ENCODE results near the gene RAB31. TPM values are rescaled to one million over a fixed set of nuclear protein-coding genes. Genes with fewer than 3 reads are reported as not detected.
"Not testable (repeated sequence)": the region's sequence is repeated elsewhere in the genome, so short reads cannot be mapped to it uniquely, and the experiment has no call there.

RAB31 gene
- total RNA-seq, 1 donor from 2014 or later = 80.7 TPM

DNA sequence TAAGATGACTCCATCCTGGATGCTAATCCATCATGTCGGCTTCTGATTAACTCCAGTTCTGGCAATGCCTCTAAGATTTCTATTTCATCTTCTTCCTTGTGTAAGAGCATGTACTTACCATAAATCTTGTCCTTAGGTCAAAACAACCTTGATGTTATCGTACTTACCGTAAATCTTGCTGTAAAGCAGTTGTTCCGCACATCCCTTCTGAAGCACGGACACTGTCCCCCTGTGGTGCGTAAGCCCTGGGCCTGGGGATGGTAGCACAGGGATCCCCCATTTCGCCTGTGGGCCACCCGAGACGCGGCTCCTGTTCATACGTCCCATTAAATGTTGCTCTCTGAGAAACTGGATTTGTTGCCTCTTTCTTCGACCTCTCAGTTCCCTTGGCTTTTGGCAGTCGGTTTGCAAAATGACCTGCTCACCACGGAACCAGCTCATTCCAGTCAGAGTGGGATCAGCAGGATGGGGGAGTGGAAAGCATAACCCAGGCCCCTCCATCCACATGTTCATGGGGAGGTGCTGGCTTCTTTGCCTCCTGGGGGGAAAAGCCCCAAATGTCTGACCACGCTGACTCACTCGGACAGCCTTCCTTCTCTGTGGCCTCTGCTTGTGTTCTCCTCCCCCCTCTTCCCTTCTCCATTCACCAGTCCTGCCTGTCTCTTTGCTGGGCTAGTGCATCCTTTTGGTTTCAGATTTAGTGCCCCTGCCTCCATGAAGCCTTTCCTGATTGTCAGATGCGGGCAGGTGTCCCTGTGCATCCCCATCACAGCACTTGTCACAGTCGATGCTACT is 49.9 kb downstream of the RAB31 start:
- no peak for DNase-seq (ENCODE audit: low spot score)

DNA sequence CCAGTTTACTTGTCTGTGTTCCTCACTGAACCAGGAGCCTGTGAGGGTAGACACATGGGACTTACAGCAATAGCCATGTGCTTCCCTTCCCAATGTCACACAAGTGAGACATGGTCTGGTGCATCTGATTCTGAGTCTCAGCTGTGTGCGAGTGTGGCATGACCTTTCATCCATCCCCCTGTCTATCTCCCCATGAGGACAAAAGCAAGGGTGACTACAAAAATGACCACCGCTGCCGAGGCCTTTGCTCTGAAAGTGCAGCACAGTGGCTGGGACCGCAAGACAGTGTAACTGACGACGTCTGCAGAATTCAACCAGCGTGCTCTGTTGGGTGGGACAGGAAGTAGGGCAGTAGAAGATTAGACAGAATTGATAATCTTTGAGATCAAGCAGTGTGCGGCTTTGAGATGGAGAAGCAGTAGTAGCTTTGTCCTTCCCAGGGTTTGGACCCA is 50.5 kb downstream of the RAB31 start:
- DNase-seq (ENCODE audit: low spot score) = no peak

DNA sequence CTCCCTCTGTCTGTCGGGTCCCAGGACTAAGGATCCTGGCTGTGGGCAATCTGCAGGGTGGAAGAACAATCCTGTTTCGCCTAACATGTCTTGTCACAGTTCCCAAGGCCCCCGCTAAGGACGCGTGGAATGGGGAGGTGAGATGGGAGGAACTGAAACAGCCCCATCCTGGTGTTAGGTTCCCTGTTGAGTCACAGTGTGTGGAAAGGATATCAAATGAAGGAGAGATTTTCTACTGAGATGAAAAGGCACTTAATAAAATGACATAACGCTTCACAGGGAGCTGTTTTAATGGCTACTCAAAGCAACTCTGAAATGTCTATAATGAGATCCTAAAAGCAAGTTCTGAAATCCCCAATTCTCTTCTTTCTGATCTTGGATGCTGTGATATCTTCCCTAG is 52.5 kb downstream of the RAB31 start:
- DNase-seq (ENCODE audit: low spot score) = no peak

DNA sequence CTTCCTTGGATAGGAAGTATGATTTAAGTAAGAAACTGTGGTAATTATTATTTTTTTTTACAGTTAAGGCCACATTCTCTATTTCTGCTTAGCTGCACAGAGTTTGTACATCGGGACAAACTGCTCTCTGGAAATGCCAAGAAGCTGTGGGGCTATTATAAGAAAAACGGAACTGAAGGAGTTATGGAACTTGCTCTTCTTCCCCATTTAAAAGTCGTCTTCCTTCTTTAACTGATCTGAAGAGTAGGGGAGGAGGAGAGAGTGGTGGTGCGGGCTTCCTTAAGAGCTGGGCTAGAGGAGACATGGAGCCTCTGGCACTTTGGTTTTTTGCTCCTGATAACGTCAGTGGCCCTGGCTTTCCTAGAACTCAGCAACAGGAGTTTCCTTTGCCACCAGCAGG is 54.4 kb downstream of the RAB31 start:
- no peak for DNase-seq (ENCODE audit: low spot score)

DNA sequence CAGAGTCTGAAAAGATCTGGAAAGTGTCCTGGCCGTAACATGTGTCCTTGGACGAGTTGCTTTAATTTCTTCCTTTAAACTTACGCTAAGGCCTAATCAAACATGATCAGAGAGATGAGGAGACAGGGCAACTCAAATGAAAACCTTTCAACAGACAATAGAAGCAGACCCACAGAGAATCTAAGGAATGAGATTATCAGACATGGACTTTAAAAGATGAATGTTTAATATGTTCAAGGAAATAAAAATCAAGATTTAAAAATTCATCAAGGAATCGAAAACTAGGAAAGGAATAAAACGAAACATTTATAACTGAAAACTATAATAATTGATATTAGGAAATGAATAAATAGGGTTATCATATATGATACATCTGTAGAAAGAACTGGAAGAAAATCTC is 55.1 kb downstream of the RAB31 start:
- DNase-seq (ENCODE audit: low spot score) = no peak

DNA sequence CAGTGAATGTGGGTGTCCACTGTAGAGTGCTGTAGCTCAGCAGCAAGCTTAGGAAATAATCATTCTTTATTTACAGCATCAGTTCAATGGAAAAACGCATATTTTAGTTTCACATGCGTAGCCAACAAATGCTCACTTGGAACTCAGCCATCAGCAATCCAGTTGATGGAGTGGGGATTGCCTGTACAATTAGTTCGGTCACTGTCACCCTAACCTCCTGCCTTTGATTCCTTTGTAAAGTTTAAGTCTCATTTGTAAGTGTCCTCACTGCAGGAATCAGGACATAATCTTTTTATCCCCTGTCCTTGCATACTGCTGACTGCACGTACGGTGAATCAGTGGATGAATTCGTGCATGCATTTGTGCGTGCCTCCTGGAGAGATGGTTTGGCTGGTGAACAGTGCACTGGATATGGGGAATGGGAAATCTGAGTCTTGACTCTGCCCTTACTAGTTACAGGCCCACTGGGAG is 55.9 kb downstream of the RAB31 start:
- no peak for DNase-seq (ENCODE audit: low spot score)

DNA sequence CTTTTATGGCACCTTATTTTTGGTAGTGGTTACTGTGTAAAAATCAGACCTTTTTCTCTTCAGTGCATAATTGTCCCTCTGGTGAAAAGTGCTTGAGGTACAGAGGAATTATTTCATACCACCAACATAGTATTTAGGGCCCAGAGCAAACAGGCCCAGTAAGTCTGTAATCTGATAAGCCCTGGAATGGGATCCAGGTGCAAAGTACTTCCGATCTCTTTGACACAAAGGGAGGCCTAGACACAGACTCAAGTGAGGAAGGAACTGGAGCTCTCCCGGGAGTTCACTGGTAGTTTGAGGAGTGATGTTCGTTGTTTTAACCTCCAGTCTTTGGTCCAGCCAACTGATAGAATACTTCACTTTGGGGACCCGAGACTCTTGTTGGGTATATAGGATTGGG is 57.4 kb downstream of the RAB31 start:
- no peak for DNase-seq (ENCODE audit: low spot score)

DNA sequence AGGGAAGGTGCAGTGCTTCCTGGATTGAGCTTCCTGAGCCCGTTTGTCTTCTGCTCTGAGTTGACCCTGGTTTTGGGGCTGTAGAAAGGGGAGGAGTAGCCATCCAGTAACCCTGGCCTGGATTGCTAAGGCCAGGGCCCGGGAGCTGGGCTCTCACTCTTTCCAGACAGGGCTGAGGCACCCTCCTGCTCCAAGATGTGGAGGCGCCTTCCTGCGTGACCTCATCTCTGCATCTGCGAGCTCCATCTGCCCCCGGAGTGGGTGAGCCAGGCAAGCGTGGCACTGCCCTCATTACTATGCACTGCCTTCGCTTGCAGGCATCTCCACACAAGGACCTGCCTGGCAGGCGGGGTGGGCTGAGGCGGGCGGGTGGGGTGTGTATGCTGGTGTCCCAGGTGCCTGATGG is 58.0 kb downstream of the RAB31 start:
- no peak for DNase-seq (ENCODE audit: low spot score)

DNA sequence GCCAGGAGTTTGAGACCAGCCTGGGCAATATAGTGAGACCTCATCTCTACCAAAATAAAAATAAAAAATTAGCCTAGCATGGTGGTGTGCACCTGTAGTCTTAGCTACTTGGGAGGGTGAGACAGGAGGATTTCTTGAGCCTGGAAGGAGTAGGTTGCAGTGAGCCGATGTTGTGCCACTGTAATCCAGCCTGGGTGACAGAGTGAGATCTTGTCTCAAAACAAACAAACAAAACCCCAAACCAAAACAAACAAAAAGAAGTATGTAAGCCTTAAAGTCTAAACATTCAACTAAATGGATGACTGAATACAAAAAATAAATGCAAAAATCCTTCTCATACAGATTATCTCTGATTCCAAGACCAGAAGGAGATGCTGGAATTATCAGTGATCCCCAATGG is 58.6 kb downstream of the RAB31 start:
- DNase-seq (ENCODE audit: low spot score) = no peak

DNA sequence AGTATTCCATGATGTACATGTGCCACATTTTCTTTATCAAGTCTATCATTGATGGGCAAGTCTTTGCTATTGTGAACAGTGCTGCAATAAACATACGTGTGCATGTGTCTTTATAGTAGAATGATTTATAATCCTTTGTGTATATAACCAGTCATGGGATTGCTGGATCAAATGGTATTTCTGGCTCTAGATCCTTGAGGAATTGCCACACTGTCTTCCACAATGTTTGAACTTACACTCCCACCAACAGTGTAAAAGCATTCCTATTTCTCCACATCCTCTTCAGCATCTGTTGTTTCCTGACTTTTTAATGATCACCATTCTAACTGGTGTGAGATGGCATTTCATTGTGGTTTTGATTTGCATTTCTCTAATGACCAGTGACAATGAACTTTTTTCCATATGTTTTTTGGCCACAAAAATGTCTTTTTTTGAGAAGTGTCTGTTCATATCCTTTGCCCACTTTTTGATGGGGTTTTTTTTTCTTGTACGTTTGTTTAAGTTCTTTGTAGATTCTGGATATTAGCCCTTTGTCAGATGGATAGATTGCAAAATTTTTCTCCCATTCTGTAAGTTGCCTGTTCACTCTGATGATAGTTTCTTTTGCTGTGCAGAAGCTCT is 60.1 kb downstream of the RAB31 start:
- DNase-seq (ENCODE audit: low spot score) = not testable (repeated sequence)

DNA sequence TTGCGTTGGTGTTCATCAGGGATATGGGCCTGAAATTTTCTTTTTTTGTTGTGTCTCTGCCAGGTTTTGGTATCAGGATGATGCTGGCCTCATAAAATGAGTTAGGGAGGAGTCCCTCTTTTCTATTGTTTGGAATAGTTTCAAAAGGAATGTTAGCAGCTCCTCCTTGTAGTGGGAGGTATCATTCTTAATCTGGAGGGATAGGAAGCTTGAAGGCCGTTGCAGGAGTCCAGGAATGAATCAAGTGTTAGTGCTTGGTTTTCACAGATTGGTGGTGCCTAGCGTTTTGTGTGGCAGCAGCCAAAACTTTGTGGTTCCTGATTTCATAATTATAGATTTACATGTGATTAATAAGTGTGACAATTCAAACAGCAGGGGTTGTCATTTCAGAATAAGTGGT is 62.0 kb downstream of the RAB31 start:
- not testable (repeated sequence) for DNase-seq (ENCODE audit: low spot score)

DNA sequence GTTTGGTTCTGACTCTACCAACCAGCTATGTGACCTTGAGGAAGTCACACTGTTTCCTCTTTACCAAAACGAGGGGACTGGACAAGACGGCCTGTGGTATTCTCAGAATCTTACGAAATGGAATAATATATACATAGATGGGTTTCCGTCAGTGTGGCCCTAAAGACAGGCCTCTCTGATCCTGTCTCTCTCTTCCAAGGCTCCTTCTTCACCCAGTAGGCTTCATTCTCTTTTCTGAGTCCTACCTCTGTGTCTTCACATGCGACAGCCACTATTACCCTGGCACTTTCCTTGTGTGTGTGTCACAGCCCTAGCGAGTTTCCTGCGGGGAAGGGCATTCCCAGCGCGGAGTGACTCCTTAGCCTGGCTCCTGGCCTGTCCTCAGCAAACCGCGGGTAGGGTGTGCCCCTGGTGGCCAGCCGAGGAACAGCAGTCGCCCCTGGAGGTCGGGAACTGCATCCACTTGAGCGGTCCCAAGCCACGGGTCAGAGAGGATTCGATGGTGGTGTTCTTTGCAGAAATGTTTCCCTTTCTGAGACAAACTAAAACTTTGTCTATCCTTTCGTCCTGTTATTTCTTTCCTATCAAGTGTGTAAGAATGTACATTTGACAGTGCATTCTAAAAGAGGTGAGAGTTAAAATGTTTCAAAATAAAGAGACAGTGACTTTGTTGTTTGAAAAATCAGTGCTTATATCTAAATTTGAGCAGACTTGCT is 63.3 kb downstream of the RAB31 start:
- DNase-seq (ENCODE audit: low spot score) = no peak

DNA sequence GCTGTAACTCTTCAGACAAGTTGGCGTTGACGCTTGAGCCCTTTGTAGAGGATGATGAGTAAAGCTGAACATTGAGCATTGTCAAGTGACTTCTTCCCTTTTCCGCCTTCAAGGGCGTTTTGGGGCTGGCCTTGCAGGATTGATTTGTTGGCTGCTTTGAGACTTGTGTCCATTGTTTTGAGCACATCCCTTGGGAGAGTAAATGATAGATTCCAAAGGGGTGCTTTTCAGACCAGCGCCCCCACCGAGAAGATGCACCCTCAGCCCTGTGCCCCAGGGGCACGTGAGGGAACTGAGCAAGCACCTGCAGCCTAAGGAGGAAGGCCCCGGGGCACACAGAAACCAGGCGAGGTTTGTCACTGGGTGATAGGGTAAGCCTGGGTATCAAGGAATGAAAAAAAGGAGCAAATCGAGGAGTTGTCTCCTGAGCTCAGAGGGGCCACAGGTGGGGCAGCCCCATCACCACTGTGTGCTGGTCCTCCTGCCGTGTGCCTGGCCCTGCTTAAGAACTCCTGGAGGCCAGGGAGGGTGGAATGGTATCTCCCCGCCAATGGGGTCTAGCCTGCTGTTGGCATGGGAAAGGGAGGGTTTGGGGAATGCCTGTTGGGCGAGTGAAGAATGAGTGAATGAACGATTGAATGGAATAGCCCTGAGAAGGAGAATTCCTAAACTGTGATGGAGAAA is 64.0 kb downstream of the RAB31 start:
- DNase-seq (ENCODE audit: low spot score) = no peak

DNA sequence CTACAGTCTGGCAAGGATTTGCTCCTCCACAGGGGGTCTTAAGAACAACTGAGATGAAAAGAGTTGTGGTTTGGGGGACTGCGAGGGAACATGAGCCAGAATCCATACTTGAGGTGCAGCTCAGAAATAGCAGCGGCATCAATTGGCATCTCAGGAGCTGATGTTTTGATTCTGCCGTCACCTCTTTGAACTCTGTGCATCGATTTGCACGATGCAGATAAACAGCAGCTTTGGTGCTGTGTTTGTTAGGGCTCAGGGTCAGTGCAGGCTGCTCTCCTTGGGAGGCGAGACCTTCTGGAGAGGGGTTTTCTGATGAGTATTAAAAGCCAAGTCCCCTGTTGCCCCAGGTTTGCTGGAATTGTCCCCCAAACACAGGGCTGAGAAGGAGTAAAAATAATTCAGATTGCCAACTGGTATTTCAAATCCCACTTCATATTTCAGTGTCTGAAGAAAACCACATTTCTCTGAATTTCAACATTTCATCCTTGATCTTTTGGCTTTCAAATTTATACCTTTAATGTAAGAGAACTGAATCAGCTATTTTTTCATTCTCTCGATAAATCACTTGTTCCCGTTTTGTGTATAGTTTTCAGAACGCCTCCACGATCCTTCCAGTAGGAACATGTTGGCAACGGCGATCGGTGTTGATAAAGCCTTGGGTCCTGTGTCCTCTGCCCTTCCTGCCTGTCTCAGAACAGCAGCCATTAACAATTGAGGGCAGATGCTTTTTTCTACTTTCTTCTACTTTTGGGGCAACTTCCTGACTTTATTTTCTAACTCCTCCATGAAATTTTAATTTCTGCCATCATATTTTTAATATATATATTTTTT is 65.0 kb downstream of the RAB31 start:
- DNase-seq (ENCODE audit: low spot score) = no peak

DNA sequence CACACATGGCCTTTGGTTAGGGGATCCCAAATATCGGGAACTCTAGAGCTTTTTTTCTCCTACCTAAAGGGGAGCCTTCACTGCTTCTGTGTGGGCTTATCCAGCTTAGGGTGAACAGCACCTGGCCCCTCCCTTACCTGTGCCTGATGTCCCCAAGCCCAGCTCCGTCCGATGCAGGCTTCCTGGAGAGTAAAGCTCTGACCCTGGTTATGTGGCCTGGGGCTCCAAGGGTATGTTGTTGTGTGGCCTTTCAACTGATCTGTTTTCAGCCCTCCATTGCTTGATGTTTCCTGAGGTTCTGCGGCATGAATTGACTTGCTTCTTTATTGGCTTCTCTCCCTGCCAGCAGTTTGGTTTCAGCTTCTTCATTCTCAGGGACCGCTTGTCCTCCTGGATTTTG is 66.0 kb downstream of the RAB31 start:
- no peak for DNase-seq (ENCODE audit: low spot score)

DNA sequence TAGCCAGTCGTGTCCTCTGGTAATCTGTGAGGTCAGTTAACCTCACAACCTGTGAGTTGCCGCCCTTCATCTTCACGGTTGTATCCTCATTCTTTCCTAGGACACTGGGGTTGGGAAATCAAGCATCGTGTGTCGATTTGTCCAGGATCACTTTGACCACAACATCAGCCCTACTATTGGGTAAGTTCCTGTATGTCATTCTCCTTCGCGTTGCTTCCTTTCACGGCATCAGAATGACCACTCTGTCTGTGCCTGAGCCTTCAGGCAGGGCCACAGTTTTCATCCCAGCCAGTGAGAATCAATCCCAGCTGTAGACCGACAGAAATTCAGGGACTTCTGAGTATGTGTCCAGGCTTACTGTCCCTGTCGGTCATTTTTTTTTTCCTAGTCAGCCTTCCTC is 67.1 kb downstream of the RAB31 start:
- DNase-seq (ENCODE audit: low spot score) = no peak

DNA sequence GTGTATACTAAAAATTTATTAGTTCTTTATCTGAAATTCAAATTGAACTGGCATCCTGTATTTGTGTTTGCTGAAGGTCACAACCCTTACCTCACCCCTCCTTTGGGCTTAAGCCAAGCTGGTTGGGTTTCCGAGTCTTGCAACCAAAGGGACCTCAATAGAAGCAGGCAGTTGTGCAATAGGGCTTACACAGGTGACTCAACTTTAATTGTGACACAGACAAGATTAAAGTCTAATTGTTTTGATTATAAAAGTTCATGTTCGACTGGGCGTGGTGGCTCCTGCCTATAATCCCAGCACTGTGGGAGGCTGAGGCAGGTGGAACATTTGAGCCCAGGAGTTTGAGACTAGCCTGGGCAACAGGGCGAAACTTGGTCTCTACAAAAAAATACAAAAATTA is 71.5 kb downstream of the RAB31 start:
- no peak for DNase-seq (ENCODE audit: low spot score)

DNA sequence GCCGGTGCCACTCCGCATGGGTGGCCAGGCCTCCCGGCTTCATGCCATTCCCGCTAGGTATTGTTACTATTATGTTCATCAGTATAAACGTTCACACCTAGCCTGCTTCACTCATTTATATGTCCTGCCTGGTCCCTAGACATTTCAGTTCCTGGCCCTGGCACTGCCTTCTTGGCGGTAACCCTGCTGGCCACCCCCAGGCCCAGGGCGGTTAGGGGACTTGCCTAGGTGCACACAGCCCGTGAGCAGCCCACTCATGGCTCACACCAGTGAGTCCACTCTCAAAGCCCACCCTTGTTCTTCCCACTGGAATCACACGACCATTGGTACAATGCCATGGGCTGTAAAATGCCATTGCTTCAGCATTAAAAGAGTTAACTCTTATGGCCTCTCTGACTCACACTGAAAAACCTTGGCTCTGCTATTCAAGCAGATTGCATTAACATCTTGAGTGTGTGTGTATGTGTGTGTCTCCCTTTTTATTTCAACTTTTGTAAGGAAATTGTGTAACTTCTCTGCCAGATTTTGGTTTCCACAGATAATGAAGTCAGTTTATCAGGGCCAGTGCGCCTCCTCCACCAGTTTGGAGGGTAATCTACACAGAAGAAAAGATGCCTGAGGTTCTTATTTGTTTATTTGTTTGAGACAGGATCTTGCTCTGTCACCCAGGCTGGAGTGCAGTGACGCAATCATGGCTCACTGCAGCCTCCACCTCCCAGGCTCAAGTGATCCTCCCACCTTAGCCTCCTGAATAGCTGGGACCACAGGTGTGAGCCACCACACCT is 74.2 kb downstream of the RAB31 start:
- DNase-seq (ENCODE audit: low spot score) = no peak

DNA sequence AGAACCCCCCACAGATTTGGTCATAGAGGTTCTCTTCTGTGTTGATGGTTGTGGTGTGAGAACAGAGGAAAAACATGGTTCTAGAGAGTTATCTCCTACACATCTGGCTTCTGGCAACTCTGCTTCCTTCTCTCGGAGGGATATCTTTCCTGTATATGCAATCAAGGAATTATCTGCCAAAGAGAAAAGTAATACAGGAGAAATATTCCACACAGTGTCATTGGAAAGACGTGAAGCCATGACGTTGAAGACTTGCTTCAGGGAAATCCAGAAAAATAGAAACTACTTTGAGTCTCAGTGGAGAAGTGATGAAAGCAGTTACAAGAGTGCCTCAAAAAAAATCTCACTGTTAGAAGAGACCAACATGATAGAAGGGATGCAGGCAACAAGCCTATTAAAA is 78.5 kb downstream of the RAB31 start:
- DNase-seq (ENCODE audit: low spot score) = no peak

DNA sequence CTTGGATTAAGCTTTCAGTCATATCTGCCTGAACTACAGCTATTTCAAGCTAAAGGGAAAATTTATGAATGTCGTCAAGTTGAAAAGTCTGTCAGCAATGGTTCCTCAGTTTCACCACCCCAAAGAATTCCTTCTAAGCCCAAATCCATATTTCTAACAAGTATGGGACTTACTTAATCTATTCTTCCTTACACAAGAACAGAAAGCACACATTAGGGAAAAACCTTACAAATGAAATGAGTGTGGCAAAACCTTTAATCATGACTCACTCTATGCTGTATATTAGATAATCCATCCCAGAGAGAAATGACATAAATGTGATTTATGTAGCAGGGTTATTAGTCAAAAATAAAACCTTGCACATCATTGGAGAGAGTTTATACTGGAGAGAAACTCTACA is 78.9 kb downstream of the RAB31 start:
- DNase-seq (ENCODE audit: low spot score) = no peak

Measured in mesenteric fat pad (tissue), 1 donor.